H9 (cell line): ENCODE data around the gene SLC6A2. TPM values are rescaled to one million over a fixed set of nuclear protein-coding genes. Genes with fewer than 3 reads are reported as not detected.

ENCODE experiments used
- DNase-seq: peaks from one replicate; pipeline ENCODE4 v3.0.0-alpha.2; 2017
- H2AFZ ChIP-seq: one replicate; pipeline ENCODE4 v1.6.1; 2013; ENCODE audit warnings: mild to moderate bottlenecking, low read length, control low read depth, moderate library complexity
- H2AK5ac ChIP-seq: 2 replicates; pipeline ENCODE4 v1.6.1; 2013; ENCODE audit warnings: low read length, control low read depth, mixed read lengths; ENCODE audit not compliant: insufficient read length
- H2BK120ac ChIP-seq: one replicate; pipeline ENCODE4 v1.6.1; 2013; ENCODE audit warnings: low read depth, mild to moderate bottlenecking, low read length, control low read depth, inconsistent platforms; ENCODE audit not compliant: poor library complexity, severe bottlenecking
- H2BK12ac ChIP-seq: 2 replicates; pipeline ENCODE4 v1.6.1; 2013; ENCODE audit warnings: low read length, control low read depth, mixed read lengths, low read depth; ENCODE audit not compliant: insufficient read length
- H2BK15ac ChIP-seq: 2 replicates; pipeline ENCODE4 v1.6.1; 2013; ENCODE audit warnings: low read depth, low read length, control low read depth
- H2BK20ac ChIP-seq: one replicate; pipeline ENCODE4 v1.6.1; 2013; ENCODE audit warnings: low read depth, mild to moderate bottlenecking, low read length, control low read depth, inconsistent platforms; ENCODE audit not compliant: poor library complexity, severe bottlenecking
- H2BK5ac ChIP-seq: 2 replicates; pipeline ENCODE4 v1.6.1; 2013; ENCODE audit warnings: low read length, control low read depth, mixed read lengths; ENCODE audit not compliant: insufficient read length
- H3K14ac ChIP-seq: 2 replicates; pipeline ENCODE4 v1.6.1; 2013; ENCODE audit warnings: low read length, control low read depth; ENCODE audit not compliant: insufficient read depth
- H3K18ac ChIP-seq: 2 replicates; pipeline ENCODE4 v1.6.1; 2013; ENCODE audit warnings: low read depth, mild to moderate bottlenecking, mixed read lengths, low read length, control low read depth; ENCODE audit not compliant: insufficient read length
- H3K23ac ChIP-seq: 2 replicates; pipeline ENCODE4 v1.6.1; 2013; ENCODE audit warnings: low read length, control low read depth, mixed read lengths, low read depth; ENCODE audit not compliant: insufficient read length
- H3K23me2 ChIP-seq: 2 replicates; pipeline ENCODE4 v1.6.1; 2013; ENCODE audit warnings: low read depth, mild to moderate bottlenecking, mixed read lengths, low read length, control low read depth; ENCODE audit not compliant: insufficient read length, poor library complexity, severe bottlenecking
- H3K27ac ChIP-seq: 2 replicates; pipeline ENCODE4 v1.5.1; 2013; ENCODE audit warnings: low read length, control low read depth, mixed read lengths, low read depth; ENCODE audit not compliant: insufficient read length
- H3K27me3 ChIP-seq: 2 replicates; pipeline ENCODE4 v1.6.1; 2013; ENCODE audit warnings: low read length, control low read depth, inconsistent platforms; ENCODE audit not compliant: insufficient read depth
- H3K4ac ChIP-seq: 2 replicates; pipeline ENCODE4 v1.6.1; 2013; ENCODE audit warnings: low read depth, mild to moderate bottlenecking, control low read depth, inconsistent platforms, low read length, moderate library complexity
- H3K4me1 ChIP-seq: 2 replicates; pipeline ENCODE4 v1.6.1; 2013; ENCODE audit warnings: low read length, control low read depth, inconsistent platforms; ENCODE audit not compliant: insufficient read depth
- H3K4me2 ChIP-seq: 2 replicates; pipeline ENCODE4 v1.6.1; 2013; ENCODE audit warnings: low read length, control low read depth, mixed read lengths; ENCODE audit not compliant: insufficient read length, insufficient read depth
- H3K56ac ChIP-seq: 2 replicates; pipeline ENCODE4 v1.6.1; 2013; ENCODE audit warnings: low read depth, mild to moderate bottlenecking, mixed read lengths, low read length, control low read depth; ENCODE audit not compliant: insufficient read length
- H3K79me1 ChIP-seq: 2 replicates; pipeline ENCODE4 v1.6.1; 2013; ENCODE audit warnings: low read depth, mild to moderate bottlenecking, moderate library complexity, low read length, control low read depth, inconsistent platforms; ENCODE audit not compliant: insufficient read depth, poor library complexity, severe bottlenecking
- H3K79me2 ChIP-seq: 2 replicates; pipeline ENCODE4 v1.6.1; 2013; ENCODE audit warnings: low read length, control low read depth, inconsistent platforms; ENCODE audit not compliant: insufficient read depth
- H3K9ac ChIP-seq: 2 replicates; pipeline ENCODE4 v1.6.1; 2013; ENCODE audit warnings: low read length, control low read depth, mixed read lengths; ENCODE audit not compliant: insufficient read length; ENCODE audit errors: extremely low read depth
- H3K9me3 ChIP-seq: one replicate; pipeline ENCODE4 v1.6.1; 2013; ENCODE audit warnings: low read depth, low read length, inconsistent platforms; ENCODE audit not compliant: control insufficient read depth
- H3T11ph ChIP-seq: one replicate; pipeline ENCODE4 v1.6.1; 2013; ENCODE audit warnings: mild to moderate bottlenecking, low read length, control low read depth, inconsistent platforms
- H4K20me1 ChIP-seq: one replicate; pipeline ENCODE4 v1.6.1; 2013; ENCODE audit not compliant: control insufficient read depth, insufficient read length, insufficient read depth
- H4K5ac ChIP-seq: 2 replicates; pipeline ENCODE4 v1.6.1; 2013; ENCODE audit warnings: low read depth, mild to moderate bottlenecking, mixed read lengths, low read length, control low read depth; ENCODE audit not compliant: insufficient read length
- H4K8ac ChIP-seq: replicated peaks from 2 replicates; pipeline ENCODE4 v1.6.1; 2013; ENCODE audit warnings: low read length, control low read depth, mixed read lengths, low read depth; ENCODE audit not compliant: insufficient read length
- H4K91ac ChIP-seq: 2 replicates; pipeline ENCODE4 v1.6.1; 2013; ENCODE audit warnings: low read depth, mild to moderate bottlenecking, moderate library complexity, mixed read lengths, low read length, control low read depth; ENCODE audit not compliant: insufficient read length
- H3K27ac Mint-ChIP-seq, 3 experiments: 2 replicates in 2 of 3; 3 replicates in 1 of 3; pipeline ENCODE4 v1.8.0; 2020 to 2021; ENCODE audit warnings: mixed read lengths in 3 of 3, mild to moderate bottlenecking in 1 of 3, moderate library complexity in 1 of 3
- H3K27me3 Mint-ChIP-seq: 2 replicates; pipeline ENCODE4 v1.8.0; 2021; ENCODE audit warnings: low read depth, mild to moderate bottlenecking, moderate library complexity, mixed read lengths
- H3K36me3 Mint-ChIP-seq, 3 experiments: 2 replicates in 2 of 3; 3 replicates in 1 of 3; pipeline ENCODE4 v1.8.0; 2020 to 2021; ENCODE audit warnings: low read depth in 3 of 3, mixed read lengths in 3 of 3; ENCODE audit not compliant: insufficient read depth in 1 of 3
- H3K4me1 Mint-ChIP-seq, 2 experiments: 2 replicates each; pipeline ENCODE4 v1.8.0; 2020; ENCODE audit warnings: mixed read lengths in 2 of 2
- H3K4me3 Mint-ChIP-seq, 2 experiments: 2 replicates in 1 of 2; 3 replicates in 1 of 2; pipeline ENCODE4 v1.8.0; 2020 to 2021; ENCODE audit warnings: mild to moderate bottlenecking in 2 of 2, mixed read lengths in 2 of 2, moderate library complexity in 1 of 2
- H3K9me3 Mint-ChIP-seq, 2 experiments: 2 replicates in 1 of 2; 3 replicates in 1 of 2; pipeline ENCODE4 v1.8.0; 2020; ENCODE audit warnings: mild to moderate bottlenecking in 2 of 2, mixed read lengths in 2 of 2, moderate library complexity in 1 of 2
- WGBS: extraction: QIAGEN DNeasy Blood & Tissue Kit; methylation state at CpG from one replicate; pipeline ENCODE4 v1.1.7; 2013; ENCODE audit warnings: missing lambda C conversion rate, low lambda C conversion rate, mixed read lengths; ENCODE audit not compliant: insufficient read length; ENCODE audit errors: extremely low coverage; 5-methylcytosine and 5-hydroxymethylcytosine counted together
- total RNA-seq: library from RNA; stranded (reverse); gene quantifications from 2 replicates; pipeline ENCODE4 v1.2.1, GENCODE V29; 2021
- TF ChIP-seq, protein P1 (sequence below): fragments of 200-600 bp; sonication (generic); conservative IDR thresholded peaks from 3 replicates; pipeline ENCODE4 v1.8.0; 2021; ENCODE audit warnings: antibody characterized with exemption, mild to moderate bottlenecking

Gene SLC6A2
- total RNA-seq, 1 experiment from 2014 or later, result 0.24 TPM

DNA sequence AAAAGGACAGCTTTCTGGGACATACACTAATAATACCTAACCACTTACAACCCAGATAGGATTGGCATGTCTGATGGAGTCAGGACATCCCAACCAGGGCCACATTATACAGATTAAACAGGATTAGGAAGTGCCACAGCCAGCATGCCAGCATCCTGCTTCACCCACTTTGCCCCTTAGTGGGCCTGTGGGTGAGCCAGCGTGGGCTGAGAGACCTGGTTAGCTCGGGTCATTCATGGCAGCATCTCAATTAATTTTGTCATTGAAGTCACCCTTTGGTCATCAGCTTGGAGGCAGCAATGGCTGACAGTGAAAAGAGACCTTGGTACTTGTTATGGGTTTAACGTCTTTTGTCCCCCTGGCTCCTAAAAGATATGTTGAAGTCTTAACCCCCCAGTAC, 29.9 kb upstream of the SLC6A2 start:
- Mint-ChIP-seq H3K4me1 (peaks cover 28% of the 10 kb centered on the region in 2 experiments), H3K9me3 (peaks cover 13 to 25% of the 10 kb centered on the region in 2 experiments), H3K4me3 (no peak overlapping the region), H3K27me3 (peaks cover 9% of the 10 kb centered on the region), H3K36me3 (peaks cover 0 to 16% (median 6%) of the 10 kb centered on the region in 3 experiments; a peak in 4 of 7 replicates), H3K27ac (no peak overlapping the region)
- no peak overlapping the region for H2AK5ac ChIP-seq
- no peaks in the 10 kb centered on the region for H3K23me2 ChIP-seq
- H2AFZ ChIP-seq, result no peak overlapping the region
- H3K56ac ChIP-seq, result no peak overlapping the region
- no peak overlapping the region for H2BK120ac ChIP-seq
- H4K91ac ChIP-seq, result no peak overlapping the region
- no peak overlapping the region for H3K27ac ChIP-seq
- H4K8ac ChIP-seq, result no peak overlapping the region
- no peak overlapping the region for H3K14ac ChIP-seq
- H3K27me3 ChIP-seq, result no peaks in the 10 kb centered on the region
- no peak overlapping the region for H2BK12ac ChIP-seq
- no CpG with 5 or more reads among the region's 3 CpGs for WGBS
- no peak overlapping the region for H3K4me2 ChIP-seq
- H2BK20ac ChIP-seq, result no peak overlapping the region
- no peaks in the 10 kb centered on the region for H3K9me3 ChIP-seq
- H4K5ac ChIP-seq, result no peak overlapping the region
- H3K4ac ChIP-seq, result no peak overlapping the region
- H3K23ac ChIP-seq, result no peak overlapping the region
- no peaks in the 10 kb centered on the region for H3K79me1 ChIP-seq
- no peak overlapping the region for H3K18ac ChIP-seq
- H3K4me1 ChIP-seq, result no peaks in the 10 kb centered on the region
- no peak overlapping the region for H3K9ac ChIP-seq
- H2BK15ac ChIP-seq, result no peak overlapping the region
- no peak overlapping the region for H3T11ph ChIP-seq
- no peak overlapping the region for H2BK5ac ChIP-seq
- no peaks in the 10 kb centered on the region for H4K20me1 ChIP-seq
- DNase-seq, result no peak
- no peaks in the 10 kb centered on the region for H3K79me2 ChIP-seq
- TF ChIP-seq, protein P1, sequence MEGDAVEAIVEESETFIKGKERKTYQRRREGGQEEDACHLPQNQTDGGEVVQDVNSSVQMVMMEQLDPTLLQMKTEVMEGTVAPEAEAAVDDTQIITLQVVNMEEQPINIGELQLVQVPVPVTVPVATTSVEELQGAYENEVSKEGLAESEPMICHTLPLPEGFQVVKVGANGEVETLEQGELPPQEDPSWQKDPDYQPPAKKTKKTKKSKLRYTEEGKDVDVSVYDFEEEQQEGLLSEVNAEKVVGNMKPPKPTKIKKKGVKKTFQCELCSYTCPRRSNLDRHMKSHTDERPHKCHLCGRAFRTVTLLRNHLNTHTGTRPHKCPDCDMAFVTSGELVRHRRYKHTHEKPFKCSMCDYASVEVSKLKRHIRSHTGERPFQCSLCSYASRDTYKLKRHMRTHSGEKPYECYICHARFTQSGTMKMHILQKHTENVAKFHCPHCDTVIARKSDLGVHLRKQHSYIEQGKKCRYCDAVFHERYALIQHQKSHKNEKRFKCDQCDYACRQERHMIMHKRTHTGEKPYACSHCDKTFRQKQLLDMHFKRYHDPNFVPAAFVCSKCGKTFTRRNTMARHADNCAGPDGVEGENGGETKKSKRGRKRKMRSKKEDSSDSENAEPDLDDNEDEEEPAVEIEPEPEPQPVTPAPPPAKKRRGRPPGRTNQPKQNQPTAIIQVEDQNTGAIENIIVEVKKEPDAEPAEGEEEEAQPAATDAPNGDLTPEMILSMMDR, result no peak
